H9 (cell line): ENCODE data around the gene EPS8L3. TPM values are rescaled to one million over a fixed set of nuclear protein-coding genes. Genes with fewer than 3 reads are reported as not detected.
"Not testable (repeated sequence)": the region's sequence is repeated elsewhere in the genome, so short reads cannot be mapped to it uniquely, and the experiment has no call there.

ENCODE experiments used
- DNase-seq: peaks from one replicate; pipeline ENCODE4 v3.0.0-alpha.2; 2017
- H2AFZ ChIP-seq: one replicate; pipeline ENCODE4 v1.6.1; 2013; ENCODE audit warnings: mild to moderate bottlenecking, low read length, control low read depth, moderate library complexity
- H2AK5ac ChIP-seq: 2 replicates; pipeline ENCODE4 v1.6.1; 2013; ENCODE audit warnings: low read length, control low read depth, mixed read lengths; ENCODE audit not compliant: insufficient read length
- H2BK120ac ChIP-seq: one replicate; pipeline ENCODE4 v1.6.1; 2013; ENCODE audit warnings: low read depth, mild to moderate bottlenecking, low read length, control low read depth, inconsistent platforms; ENCODE audit not compliant: poor library complexity, severe bottlenecking
- H2BK12ac ChIP-seq: 2 replicates; pipeline ENCODE4 v1.6.1; 2013; ENCODE audit warnings: low read length, control low read depth, mixed read lengths, low read depth; ENCODE audit not compliant: insufficient read length
- H2BK15ac ChIP-seq: 2 replicates; pipeline ENCODE4 v1.6.1; 2013; ENCODE audit warnings: low read depth, low read length, control low read depth
- H2BK20ac ChIP-seq: one replicate; pipeline ENCODE4 v1.6.1; 2013; ENCODE audit warnings: low read depth, mild to moderate bottlenecking, low read length, control low read depth, inconsistent platforms; ENCODE audit not compliant: poor library complexity, severe bottlenecking
- H2BK5ac ChIP-seq: 2 replicates; pipeline ENCODE4 v1.6.1; 2013; ENCODE audit warnings: low read length, control low read depth, mixed read lengths; ENCODE audit not compliant: insufficient read length
- H3K14ac ChIP-seq: 2 replicates; pipeline ENCODE4 v1.6.1; 2013; ENCODE audit warnings: low read length, control low read depth; ENCODE audit not compliant: insufficient read depth
- H3K18ac ChIP-seq: 2 replicates; pipeline ENCODE4 v1.6.1; 2013; ENCODE audit warnings: low read depth, mild to moderate bottlenecking, mixed read lengths, low read length, control low read depth; ENCODE audit not compliant: insufficient read length
- H3K23ac ChIP-seq: 2 replicates; pipeline ENCODE4 v1.6.1; 2013; ENCODE audit warnings: low read length, control low read depth, mixed read lengths, low read depth; ENCODE audit not compliant: insufficient read length
- H3K23me2 ChIP-seq: 2 replicates; pipeline ENCODE4 v1.6.1; 2013; ENCODE audit warnings: low read depth, mild to moderate bottlenecking, mixed read lengths, low read length, control low read depth; ENCODE audit not compliant: insufficient read length, poor library complexity, severe bottlenecking
- H3K27ac ChIP-seq: 2 replicates; pipeline ENCODE4 v1.5.1; 2013; ENCODE audit warnings: low read length, control low read depth, mixed read lengths, low read depth; ENCODE audit not compliant: insufficient read length
- H3K27me3 ChIP-seq: 2 replicates; pipeline ENCODE4 v1.6.1; 2013; ENCODE audit warnings: low read length, control low read depth, inconsistent platforms; ENCODE audit not compliant: insufficient read depth
- H3K4ac ChIP-seq: 2 replicates; pipeline ENCODE4 v1.6.1; 2013; ENCODE audit warnings: low read depth, mild to moderate bottlenecking, control low read depth, inconsistent platforms, low read length, moderate library complexity
- H3K4me1 ChIP-seq: 2 replicates; pipeline ENCODE4 v1.6.1; 2013; ENCODE audit warnings: low read length, control low read depth, inconsistent platforms; ENCODE audit not compliant: insufficient read depth
- H3K4me2 ChIP-seq: 2 replicates; pipeline ENCODE4 v1.6.1; 2013; ENCODE audit warnings: low read length, control low read depth, mixed read lengths; ENCODE audit not compliant: insufficient read length, insufficient read depth
- H3K56ac ChIP-seq: 2 replicates; pipeline ENCODE4 v1.6.1; 2013; ENCODE audit warnings: low read depth, mild to moderate bottlenecking, mixed read lengths, low read length, control low read depth; ENCODE audit not compliant: insufficient read length
- H3K79me1 ChIP-seq: 2 replicates; pipeline ENCODE4 v1.6.1; 2013; ENCODE audit warnings: low read depth, mild to moderate bottlenecking, moderate library complexity, low read length, control low read depth, inconsistent platforms; ENCODE audit not compliant: insufficient read depth, poor library complexity, severe bottlenecking
- H3K79me2 ChIP-seq: 2 replicates; pipeline ENCODE4 v1.6.1; 2013; ENCODE audit warnings: low read length, control low read depth, inconsistent platforms; ENCODE audit not compliant: insufficient read depth
- H3K9ac ChIP-seq: 2 replicates; pipeline ENCODE4 v1.6.1; 2013; ENCODE audit warnings: low read length, control low read depth, mixed read lengths; ENCODE audit not compliant: insufficient read length; ENCODE audit errors: extremely low read depth
- H3K9me3 ChIP-seq: one replicate; pipeline ENCODE4 v1.6.1; 2013; ENCODE audit warnings: low read depth, low read length, inconsistent platforms; ENCODE audit not compliant: control insufficient read depth
- H3T11ph ChIP-seq: one replicate; pipeline ENCODE4 v1.6.1; 2013; ENCODE audit warnings: mild to moderate bottlenecking, low read length, control low read depth, inconsistent platforms
- H4K20me1 ChIP-seq: one replicate; pipeline ENCODE4 v1.6.1; 2013; ENCODE audit not compliant: control insufficient read depth, insufficient read length, insufficient read depth
- H4K5ac ChIP-seq: 2 replicates; pipeline ENCODE4 v1.6.1; 2013; ENCODE audit warnings: low read depth, mild to moderate bottlenecking, mixed read lengths, low read length, control low read depth; ENCODE audit not compliant: insufficient read length
- H4K8ac ChIP-seq: replicated peaks from 2 replicates; pipeline ENCODE4 v1.6.1; 2013; ENCODE audit warnings: low read length, control low read depth, mixed read lengths, low read depth; ENCODE audit not compliant: insufficient read length
- H4K91ac ChIP-seq: 2 replicates; pipeline ENCODE4 v1.6.1; 2013; ENCODE audit warnings: low read depth, mild to moderate bottlenecking, moderate library complexity, mixed read lengths, low read length, control low read depth; ENCODE audit not compliant: insufficient read length
- H3K27ac Mint-ChIP-seq, 3 experiments: 2 replicates in 2 of 3; 3 replicates in 1 of 3; pipeline ENCODE4 v1.8.0; 2020 to 2021; ENCODE audit warnings: mixed read lengths in 3 of 3, mild to moderate bottlenecking in 1 of 3, moderate library complexity in 1 of 3
- H3K27me3 Mint-ChIP-seq: 2 replicates; pipeline ENCODE4 v1.8.0; 2021; ENCODE audit warnings: low read depth, mild to moderate bottlenecking, moderate library complexity, mixed read lengths
- H3K36me3 Mint-ChIP-seq, 3 experiments: 2 replicates in 2 of 3; 3 replicates in 1 of 3; pipeline ENCODE4 v1.8.0; 2020 to 2021; ENCODE audit warnings: low read depth in 3 of 3, mixed read lengths in 3 of 3; ENCODE audit not compliant: insufficient read depth in 1 of 3
- H3K4me1 Mint-ChIP-seq, 2 experiments: 2 replicates each; pipeline ENCODE4 v1.8.0; 2020; ENCODE audit warnings: mixed read lengths in 2 of 2
- H3K4me3 Mint-ChIP-seq, 2 experiments: 2 replicates in 1 of 2; 3 replicates in 1 of 2; pipeline ENCODE4 v1.8.0; 2020 to 2021; ENCODE audit warnings: mild to moderate bottlenecking in 2 of 2, mixed read lengths in 2 of 2, moderate library complexity in 1 of 2
- H3K9me3 Mint-ChIP-seq, 2 experiments: 2 replicates in 1 of 2; 3 replicates in 1 of 2; pipeline ENCODE4 v1.8.0; 2020; ENCODE audit warnings: mild to moderate bottlenecking in 2 of 2, mixed read lengths in 2 of 2, moderate library complexity in 1 of 2
- WGBS: extraction: QIAGEN DNeasy Blood & Tissue Kit; methylation state at CpG from one replicate; pipeline ENCODE4 v1.1.7; 2013; ENCODE audit warnings: missing lambda C conversion rate, low lambda C conversion rate, mixed read lengths; ENCODE audit not compliant: insufficient read length; ENCODE audit errors: extremely low coverage; 5-methylcytosine and 5-hydroxymethylcytosine counted together
- total RNA-seq: library from RNA; stranded (reverse); gene quantifications from 2 replicates; pipeline ENCODE4 v1.2.1, GENCODE V29; 2021
- TF ChIP-seq, protein P1 (sequence below): fragments of 200-600 bp; sonication (generic); conservative IDR thresholded peaks from 3 replicates; pipeline ENCODE4 v1.8.0; 2021; ENCODE audit warnings: antibody characterized with exemption, mild to moderate bottlenecking

Gene EPS8L3
- total RNA-seq, 1 experiment from 2014 or later: not detected

DNA sequence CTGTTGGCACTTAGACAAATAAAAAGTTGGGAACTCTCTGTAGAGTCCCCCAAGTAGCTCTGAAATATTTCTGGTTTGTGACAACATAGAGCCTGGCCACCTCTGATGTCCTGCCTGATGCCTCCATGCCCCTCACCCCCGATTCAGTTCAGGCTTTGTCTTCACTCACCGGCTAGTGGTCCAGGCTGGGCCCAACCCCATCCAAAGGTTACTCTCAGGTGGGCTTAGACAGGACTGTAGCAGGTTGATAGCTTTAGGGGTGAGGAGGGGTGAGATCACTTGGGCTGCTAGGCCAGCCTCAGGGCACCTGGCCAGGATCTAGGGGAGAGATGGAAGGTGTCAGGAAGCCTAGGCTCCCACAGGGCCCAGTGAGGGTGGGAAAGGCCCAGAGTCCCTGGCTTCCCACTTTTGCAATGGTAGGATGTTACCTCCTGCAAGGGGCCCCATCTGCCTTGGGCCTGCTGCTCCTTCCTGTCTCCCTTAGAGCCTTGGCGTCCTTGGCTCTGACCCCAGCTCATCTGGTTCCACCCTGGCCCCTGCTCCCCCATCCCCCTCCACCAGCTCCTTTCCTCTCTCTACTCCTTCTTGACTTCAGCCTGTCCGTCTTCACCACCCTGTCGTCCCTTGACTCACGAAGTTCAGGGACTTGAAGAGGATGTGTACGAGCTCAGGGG lies 6.7 kb downstream of the EPS8L3 start:
- Histone ChIP-seq H2BK120ac (no peak overlapping the region), H3K18ac (no peak overlapping the region), H3K23ac (no peak overlapping the region), H3K4me1 (no peaks in the 10 kb centered on the region), H3K14ac (no peak overlapping the region; the same call in 1 of the 2 replicates), H2BK20ac (no peak overlapping the region), H3K56ac (no peak overlapping the region), H3K9ac (no peak overlapping the region), H3K4ac (no peak overlapping the region; the same call in 1 of the 2 replicates), H3K27me3 (no peaks in the 10 kb centered on the region), H3T11ph (no peak overlapping the region), H3K79me1 (no peaks in the 10 kb centered on the region), H3K79me2 (no peaks in the 10 kb centered on the region), H2BK12ac (no peak overlapping the region), H2BK15ac (no peak overlapping the region), H4K20me1 (no peaks in the 10 kb centered on the region), H3K23me2 (no peaks in the 10 kb centered on the region), H2AFZ (no peak overlapping the region), H2AK5ac (no peak overlapping the region), H3K9me3 (no peaks in the 10 kb centered on the region), H4K8ac (no peak overlapping the region), H2BK5ac (no peak overlapping the region), H4K91ac (no peak overlapping the region), H3K4me2 (no peak overlapping the region), H3K27ac (no peak overlapping the region), H4K5ac (no peak overlapping the region)
- WGBS: no CpG with 5 or more reads among the region's 7 CpGs
- peaks cover 4 to 5% of the 10 kb centered on the region in 2 experiments; a peak in 2 of 4 replicates for H3K4me1 Mint-ChIP-seq
- H3K9me3 Mint-ChIP-seq: no peaks in the 10 kb centered on the region
- DNase-seq: no peak
- no peak overlapping the region for H3K4me3 Mint-ChIP-seq
- no peaks in the 10 kb centered on the region for H3K36me3 Mint-ChIP-seq
- H3K27me3 Mint-ChIP-seq: peaks cover 3% of the 10 kb centered on the region; the same call in 1 of the 2 replicates
- TF ChIP-seq, protein P1, sequence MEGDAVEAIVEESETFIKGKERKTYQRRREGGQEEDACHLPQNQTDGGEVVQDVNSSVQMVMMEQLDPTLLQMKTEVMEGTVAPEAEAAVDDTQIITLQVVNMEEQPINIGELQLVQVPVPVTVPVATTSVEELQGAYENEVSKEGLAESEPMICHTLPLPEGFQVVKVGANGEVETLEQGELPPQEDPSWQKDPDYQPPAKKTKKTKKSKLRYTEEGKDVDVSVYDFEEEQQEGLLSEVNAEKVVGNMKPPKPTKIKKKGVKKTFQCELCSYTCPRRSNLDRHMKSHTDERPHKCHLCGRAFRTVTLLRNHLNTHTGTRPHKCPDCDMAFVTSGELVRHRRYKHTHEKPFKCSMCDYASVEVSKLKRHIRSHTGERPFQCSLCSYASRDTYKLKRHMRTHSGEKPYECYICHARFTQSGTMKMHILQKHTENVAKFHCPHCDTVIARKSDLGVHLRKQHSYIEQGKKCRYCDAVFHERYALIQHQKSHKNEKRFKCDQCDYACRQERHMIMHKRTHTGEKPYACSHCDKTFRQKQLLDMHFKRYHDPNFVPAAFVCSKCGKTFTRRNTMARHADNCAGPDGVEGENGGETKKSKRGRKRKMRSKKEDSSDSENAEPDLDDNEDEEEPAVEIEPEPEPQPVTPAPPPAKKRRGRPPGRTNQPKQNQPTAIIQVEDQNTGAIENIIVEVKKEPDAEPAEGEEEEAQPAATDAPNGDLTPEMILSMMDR: no peak
- H3K27ac Mint-ChIP-seq: no peak overlapping the region

DNA sequence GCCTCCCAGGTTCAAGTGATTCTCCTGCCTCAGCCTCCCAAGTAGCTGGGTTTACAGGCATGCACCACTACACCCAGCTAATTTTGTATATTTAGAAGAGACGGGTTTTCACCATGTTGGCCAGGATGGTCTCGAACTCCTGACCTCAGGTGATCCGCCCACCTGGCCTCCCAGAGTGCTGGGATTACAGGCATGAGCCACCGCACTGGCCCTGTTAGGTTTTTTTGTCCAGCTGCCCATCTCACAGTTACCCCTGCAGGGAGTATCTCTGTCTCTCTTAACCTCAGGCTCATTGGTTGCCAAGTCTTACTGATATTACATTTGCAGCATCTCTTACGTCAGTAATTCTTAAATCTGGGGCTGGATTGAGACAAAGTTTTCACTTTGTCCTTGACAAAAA lies 7.4 kb downstream of the EPS8L3 start:
- H3K4me1 Mint-ChIP-seq, H3K4ac ChIP-seq, H3K27ac ChIP-seq, H3K36me3 Mint-ChIP-seq, H3K79me1 ChIP-seq, H2BK12ac ChIP-seq, DNase-seq, H3K4me3 Mint-ChIP-seq, H4K8ac ChIP-seq, H3K4me2 ChIP-seq, H3K9me3 Mint-ChIP-seq, H3K56ac ChIP-seq, H3K4me1 ChIP-seq, H3K9me3 ChIP-seq, H3K27me3 ChIP-seq, H3K79me2 ChIP-seq, H4K5ac ChIP-seq, H2AFZ ChIP-seq, H3K27me3 Mint-ChIP-seq, H2BK5ac ChIP-seq, H3K18ac ChIP-seq, H2BK15ac ChIP-seq, H3K23ac ChIP-seq, H3K9ac ChIP-seq, H2BK20ac ChIP-seq, H2BK120ac ChIP-seq, H4K91ac ChIP-seq, H4K20me1 ChIP-seq, H3T11ph ChIP-seq, H2AK5ac ChIP-seq, H3K23me2 ChIP-seq, H3K27ac Mint-ChIP-seq, H3K14ac ChIP-seq: not testable (repeated sequence)
- WGBS: no CpG with 5 or more reads among the region's 5 CpGs
